Hematopoietic multipotent progenitor cell (in vitro differentiated cells): ENCODE measurements around the gene CD3D. TPM values are rescaled to one million over a fixed set of nuclear protein-coding genes. Genes with fewer than 3 reads are reported as not detected.
A peak's percentile ranks its signal among the peaks of the same experiment; 100 is the strongest.
"Not testable (repeated sequence)": the region's sequence is repeated elsewhere in the genome, so short reads cannot be mapped to it uniquely, and the experiment has no call there.

ENCODE experiments used
- DNase-seq, 3 donors: peaks; one replicate each; pipeline ENCODE4 v3.0.0-alpha.2; 2011 to 2015; ENCODE audit warnings: low read depth in 2 of 3, low spot score in 2 of 3
- total RNA-seq: library from RNA; depleted of rRNA; stranded (reverse); fragments of >200 nt; gene quantifications from one replicate; pipeline ENCODE4 v1.2.3, GENCODE V29; 2012

CD3D gene
- total RNA-seq, 1 donor = 0.27 TPM

DNA sequence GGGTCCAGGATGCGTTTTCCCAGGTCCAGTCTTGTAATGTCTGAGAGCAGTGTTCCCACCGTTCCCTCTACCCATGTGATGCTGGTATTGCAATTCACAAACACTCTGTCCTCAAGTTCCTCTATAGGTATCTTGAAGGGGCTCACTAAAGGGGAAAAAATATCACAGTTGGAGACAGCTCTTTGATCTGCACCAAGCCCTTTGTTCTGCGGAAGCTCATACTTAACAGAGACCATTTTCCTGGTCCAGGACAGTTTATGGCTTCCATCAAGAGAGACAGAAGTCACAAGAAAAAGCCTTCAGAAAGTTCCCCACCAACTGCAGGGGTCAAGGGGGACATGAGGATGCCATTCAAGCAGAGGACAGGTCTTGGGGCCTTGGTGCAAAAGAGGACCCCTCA, 2.1 kb downstream of the CD3D start:
- no peak for DNase-seq

DNA sequence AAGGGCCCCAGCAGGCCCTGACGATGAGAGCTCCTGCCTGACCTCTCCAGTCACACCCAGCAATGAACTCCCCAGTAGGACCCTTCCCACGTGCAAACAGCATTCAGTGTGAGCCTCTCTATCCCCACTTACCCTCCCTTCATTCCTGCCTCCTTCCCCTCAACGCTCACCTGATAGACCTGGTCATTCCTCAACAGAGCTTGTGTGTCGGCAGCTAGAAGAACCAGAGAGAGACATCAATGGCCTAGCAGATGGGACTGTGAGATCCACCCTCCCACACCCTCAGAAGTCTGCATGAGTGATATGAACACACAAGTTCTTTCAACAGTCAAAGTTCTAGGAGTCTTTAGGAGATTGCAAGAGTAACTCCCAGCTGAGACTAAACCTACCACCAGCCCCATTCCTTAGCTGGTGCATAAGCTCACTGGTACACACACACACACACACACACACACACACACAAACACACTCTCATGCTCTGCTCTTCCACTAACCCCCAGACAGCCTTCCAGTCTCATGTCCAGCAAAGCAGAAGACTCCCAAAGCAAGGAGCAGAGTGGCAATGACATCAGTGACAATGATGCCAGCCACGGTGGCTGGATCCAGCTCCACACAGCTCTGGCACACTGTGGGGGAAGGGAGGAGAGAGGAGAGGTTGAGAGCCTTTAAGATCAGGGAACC, 3.1 kb downstream of the CD3D start:
- no peak for DNase-seq

DNA sequence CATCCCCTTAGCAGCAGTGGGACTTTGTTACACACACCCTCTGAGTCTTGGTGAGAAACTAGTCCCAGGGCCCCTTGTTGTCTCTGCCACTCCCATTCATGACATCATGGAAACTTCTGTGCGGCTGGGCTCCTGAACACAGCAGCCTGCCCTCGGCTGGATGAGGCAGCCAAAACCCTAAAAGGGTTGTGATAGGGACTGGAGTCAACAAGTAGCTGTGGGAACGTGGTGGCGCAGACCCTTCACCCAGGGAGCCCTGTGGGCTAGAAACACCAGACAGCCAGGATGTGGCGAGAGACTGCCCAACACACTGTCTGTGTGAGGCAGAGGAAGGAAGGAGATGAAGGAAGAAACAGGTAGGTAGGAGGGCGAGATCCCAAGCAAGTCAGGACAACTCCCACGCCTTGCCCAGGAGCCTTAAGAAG, 3.9 kb downstream of the CD3D start:
- DNase-seq = peak in 2 of 3 donors; percentile 56 to 71

- DNase-seq = no peak
These were observed 7.8 kb downstream of the CD3D start for GRCh38 chr11:118334745-118335144.

DNA sequence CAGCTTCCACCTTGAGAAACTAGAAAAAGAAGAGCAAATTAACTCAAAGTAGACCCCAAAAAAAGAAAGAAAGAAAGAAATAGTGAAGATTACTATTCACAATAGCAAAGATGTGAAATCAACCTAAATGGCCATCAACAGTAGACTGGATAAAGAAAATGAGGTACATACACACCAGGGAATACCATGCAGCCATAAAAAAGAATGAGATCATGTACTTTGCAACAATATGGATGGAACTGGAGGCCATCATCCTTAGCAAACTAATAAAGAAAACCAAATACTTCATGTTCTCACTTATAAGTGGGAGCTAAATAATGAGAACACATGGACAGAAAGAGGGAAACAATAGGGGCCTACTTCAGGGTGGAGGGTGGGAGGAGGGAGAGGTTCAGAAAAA, 13.8 kb downstream of the CD3D start:
- no peak for DNase-seq

GRCh38 chr11:118325283-118325682, 17.2 kb downstream of the CD3D start:
- DNase-seq = no peak

GRCh38 chr11:118322721-118323120, 19.8 kb downstream of the CD3D start:
- DNase-seq = no peak

DNA sequence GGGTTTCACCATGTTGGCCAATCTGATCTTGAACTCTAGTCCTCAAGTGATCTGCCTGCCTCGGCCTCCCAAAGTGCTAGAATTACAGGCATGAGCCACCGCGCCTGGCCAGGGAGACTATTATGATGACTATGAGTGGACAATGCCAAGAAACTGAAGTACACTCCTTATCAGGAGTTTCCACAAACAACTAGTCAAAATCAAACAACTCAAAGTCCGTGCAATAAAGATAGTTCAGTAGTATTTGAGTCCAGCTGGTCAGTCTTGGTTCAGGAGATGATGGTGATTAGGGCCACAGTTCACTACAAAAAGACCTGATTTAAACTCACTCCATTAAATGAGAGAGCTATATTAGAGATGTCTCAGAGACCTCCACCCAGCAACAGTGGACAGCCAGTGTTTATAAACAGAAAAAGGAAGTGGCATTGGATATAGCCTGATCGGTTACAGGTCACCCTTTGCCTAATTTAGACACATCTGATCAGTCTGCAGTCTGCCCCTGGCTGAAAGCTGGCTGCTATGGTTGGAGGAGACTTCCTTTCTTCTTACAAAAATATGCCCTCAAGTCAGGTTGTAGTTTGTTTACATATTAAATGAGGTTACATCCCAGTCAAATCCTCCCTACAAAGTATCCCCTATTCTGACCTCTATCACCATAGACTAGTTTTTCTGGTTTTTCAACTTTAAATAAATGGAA, 21.0 kb downstream of the CD3D start:
- no peak for DNase-seq

DNA sequence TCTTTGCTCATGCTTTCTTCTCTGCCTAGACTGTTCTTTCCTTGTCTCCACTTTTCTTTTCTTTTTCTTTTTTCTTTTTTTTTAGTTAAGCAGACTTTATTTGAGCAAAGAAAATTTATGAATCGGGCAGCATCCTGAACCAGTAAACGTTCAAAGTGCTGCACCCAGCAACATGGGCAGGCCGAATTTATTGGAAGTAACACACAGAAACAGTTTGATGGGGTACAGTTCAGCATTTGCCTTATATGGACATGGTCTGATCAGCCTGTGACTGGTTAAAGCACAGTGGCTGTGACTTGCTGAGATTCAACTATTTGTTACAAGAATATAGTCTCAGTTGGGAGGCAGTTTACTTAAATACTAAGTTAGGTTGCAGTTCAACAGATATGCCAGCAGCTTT, 22.0 kb downstream of the CD3D start:
- DNase-seq = no peak

DNA sequence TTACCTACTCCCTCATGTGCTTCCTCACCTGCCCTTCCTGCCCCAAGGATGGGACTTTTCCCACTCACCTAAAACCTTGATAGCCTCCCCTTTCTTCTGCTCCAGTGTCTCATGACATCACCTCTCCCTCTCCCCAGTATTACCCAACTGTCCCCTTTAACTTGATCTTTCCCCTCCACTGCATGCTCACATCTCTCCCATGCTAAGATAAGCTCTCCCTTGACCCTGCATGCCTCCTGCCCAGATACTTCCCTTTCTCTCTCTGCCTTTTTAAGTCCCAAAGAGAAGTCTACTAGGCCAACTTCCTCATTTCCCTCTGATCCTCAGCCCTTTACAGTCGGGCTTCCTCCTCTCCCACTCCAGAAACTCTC, 23.2 kb downstream of the CD3D start:
- DNase-seq = peak in 1 of 3 donors; percentile 22

DNA sequence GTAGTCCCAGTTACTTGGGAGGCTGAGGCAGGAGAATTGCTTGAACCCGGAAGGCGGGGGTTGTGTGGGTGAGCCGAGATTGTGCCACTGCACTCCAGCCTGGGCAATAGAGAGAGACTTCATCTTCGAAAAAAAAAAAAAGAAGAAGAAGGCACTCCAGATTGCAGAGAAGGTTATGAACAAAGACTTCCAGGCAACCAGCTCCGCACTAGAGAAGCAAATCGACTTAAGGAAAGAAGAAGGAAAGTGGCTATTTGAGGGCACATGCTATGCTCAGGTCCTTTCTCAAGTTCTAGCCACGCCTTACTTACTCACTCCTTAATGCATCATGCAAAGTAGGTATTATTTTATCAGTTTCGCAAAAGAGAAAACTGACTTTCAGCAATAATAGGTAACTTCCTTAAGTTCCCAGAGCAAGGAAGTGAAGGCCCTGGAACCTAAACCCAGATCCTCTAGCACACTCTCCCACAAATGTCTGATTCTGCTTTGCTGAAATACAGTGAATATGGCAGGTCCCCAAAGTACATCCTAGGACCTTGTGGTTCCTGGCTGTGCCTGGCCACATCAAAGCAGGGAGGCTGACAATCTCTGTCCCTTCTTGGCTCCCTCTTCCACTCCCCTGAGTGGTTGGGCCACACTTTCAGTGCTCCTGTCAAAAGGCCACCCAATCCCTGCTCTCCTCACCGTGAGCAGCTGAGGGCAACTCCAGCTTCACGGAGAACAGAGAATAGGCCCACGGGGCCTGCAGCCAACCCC, 23.7 kb downstream of the CD3D start:
- no peak for DNase-seq

DNA sequence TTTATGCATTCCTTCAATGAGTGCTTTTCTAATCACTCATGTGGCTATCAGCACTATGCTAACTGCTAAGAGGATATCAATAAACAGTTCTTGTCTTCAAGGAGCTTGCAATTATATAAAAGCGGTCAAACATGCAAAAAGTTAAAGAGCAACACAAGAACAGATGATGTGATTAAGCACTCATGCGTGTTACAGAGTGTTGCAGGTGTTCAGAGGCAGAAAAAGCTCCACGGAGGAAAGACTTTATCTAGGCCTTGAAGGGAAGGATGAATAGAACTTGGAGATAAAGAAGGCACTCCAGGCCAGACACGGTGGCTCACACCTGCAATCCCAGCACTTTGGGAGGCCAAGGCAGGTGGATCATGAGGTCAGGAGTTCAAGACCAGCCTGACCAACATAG, 24.4 kb downstream of the CD3D start:
- DNase-seq = no peak

DNA sequence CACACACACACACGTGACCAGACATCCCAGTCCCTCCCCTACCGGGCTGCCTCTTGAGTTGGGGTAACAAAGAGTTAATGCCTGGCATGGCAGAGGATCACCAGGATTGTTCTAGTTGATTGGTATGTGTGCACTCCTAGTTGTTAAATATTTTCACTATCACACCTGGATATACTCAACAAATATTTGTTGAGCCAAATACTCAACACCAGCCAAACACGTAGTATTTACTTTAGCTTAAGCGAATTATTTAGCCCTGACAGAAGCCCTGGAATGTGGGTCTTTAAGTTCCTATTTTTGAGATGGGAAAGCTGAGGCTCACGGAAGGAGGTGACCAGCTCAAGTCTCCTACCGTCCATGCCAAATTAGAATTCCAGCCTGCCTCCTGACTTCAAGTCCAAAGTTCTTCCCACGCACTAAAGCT, 27.5 kb downstream of the CD3D start:
- DNase-seq = no peak

DNA sequence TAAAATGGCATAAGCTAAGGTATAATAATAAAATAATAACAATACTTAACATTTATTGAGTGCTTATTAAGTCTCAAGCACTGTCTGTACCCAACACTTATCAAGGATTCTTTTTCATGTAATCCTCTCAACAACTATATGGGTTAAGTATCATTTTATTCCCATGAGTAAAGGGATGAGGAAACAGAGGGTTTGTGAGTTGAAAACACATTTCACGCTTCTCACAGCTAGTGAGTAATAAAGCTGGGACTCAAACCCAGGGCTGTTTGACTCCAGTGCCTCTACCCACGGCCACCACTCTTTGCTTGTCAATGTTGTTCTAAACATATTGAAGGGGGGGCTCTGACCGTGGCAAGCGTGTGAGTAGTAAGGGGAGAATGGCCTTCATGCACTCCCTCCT, 29.3 kb downstream of the CD3D start:
- DNase-seq = no peak

DNA sequence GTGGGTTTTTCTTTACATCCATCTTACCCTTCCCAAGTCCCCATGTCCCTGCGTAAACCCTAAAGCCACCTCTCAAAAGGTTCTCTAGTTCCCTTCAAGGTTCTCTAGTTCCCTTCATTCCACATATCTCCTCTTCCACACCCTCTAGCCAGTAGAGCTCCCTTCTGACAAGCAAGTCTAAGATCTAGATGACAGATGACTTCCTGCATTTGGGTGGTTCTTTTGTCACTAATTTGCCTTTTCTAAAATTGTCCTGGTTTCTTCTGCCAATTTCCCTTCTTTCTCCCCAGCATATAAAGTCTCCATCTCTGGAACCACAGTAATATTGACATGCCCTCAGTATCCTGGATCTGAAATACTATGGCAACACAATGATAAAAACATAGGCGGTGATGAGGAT, 30.2 kb downstream of the CD3D start:
- DNase-seq = no peak

GRCh38 chr11:118311518-118311917, 31.0 kb downstream of the CD3D start:
- no peak for DNase-seq

- DNase-seq = no peak
These were observed 31.6 kb downstream of the CD3D start for GRCh38 chr11:118310781-118311485.

- no peak for DNase-seq
These were observed 32.2 kb downstream of the CD3D start for GRCh38 chr11:118310271-118310670.

- not testable (repeated sequence) for DNase-seq
These were observed 33.4 kb downstream of the CD3D start for GRCh38 chr11:118308995-118309528.

DNA sequence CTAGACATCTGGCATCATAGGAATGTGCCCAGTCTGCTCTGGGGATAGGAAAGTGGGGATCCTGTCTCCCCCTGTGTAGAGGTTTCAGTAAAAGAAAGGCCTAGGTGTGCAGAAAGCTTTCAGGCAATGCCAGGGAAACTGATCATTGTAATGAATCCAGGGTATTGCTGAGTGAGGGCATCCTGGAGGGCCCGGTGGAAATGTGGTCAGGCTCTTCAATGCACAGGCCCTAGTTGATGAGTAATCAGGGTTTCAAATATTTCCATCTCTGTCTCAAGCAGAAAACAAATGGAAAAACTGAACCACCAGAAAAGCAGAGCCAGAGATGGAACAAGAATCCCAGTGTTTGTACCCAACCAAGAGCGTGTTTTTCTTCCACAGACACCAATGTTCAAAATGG, 35.9 kb downstream of the CD3D start:
- no peak for DNase-seq

DNA sequence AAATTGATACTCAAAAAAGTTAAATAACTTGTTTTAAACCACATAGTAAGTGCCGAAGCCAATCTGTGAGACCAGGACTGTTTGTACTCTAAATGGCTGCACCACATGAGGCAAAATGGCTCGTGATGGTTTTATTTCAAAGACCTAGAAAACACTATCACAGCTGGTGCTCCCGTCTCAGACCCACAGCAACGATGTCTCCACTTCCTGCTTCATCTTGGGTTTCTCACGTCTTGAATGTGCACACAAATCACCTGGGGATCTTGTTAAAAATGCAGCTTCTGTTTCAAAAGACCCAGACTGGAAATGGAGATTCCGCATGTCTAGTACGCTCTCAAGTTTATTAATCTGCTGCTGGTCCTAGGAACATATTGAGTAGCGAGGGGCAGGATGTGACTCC, 36.8 kb downstream of the CD3D start:
- DNase-seq = no peak
